Measurements from ENCODE around the gene BRIP1. TPM values are rescaled to one million over a fixed set of nuclear protein-coding genes. Genes with fewer than 3 reads are reported as not detected.

Gene BRIP1
- total RNA-seq, 4 donors from 2014 or later = 1.0 to 13.0 TPM; not detected in 2

GRCh38 chr17:61803796-61804195 lies 59.5 kb downstream of the BRIP1 start:
- DNase-seq = no peak
- Histone ChIP-seq H3K27ac (no peak overlapping the region), H3K27me3 (no peaks in the 10 kb centered on the region), H3K9me3 (no peaks in the 10 kb centered on the region), H3K36me3 (no peaks in the 10 kb centered on the region), H3K4me1 (no peaks in the 10 kb centered on the region), H3K4me3 (no peak overlapping the region)
- intact Hi-C loops (cut with DNase I; ENCODE audit: low total_unique reads) = no loop called here
- TF ChIP-seq, protein P1, sequence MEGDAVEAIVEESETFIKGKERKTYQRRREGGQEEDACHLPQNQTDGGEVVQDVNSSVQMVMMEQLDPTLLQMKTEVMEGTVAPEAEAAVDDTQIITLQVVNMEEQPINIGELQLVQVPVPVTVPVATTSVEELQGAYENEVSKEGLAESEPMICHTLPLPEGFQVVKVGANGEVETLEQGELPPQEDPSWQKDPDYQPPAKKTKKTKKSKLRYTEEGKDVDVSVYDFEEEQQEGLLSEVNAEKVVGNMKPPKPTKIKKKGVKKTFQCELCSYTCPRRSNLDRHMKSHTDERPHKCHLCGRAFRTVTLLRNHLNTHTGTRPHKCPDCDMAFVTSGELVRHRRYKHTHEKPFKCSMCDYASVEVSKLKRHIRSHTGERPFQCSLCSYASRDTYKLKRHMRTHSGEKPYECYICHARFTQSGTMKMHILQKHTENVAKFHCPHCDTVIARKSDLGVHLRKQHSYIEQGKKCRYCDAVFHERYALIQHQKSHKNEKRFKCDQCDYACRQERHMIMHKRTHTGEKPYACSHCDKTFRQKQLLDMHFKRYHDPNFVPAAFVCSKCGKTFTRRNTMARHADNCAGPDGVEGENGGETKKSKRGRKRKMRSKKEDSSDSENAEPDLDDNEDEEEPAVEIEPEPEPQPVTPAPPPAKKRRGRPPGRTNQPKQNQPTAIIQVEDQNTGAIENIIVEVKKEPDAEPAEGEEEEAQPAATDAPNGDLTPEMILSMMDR (IDR thresholded peaks at IDR 0.05) = no peak
- TF ChIP-seq POLR2A (IDR thresholded peaks at IDR 0.05) = no peak

DNA sequence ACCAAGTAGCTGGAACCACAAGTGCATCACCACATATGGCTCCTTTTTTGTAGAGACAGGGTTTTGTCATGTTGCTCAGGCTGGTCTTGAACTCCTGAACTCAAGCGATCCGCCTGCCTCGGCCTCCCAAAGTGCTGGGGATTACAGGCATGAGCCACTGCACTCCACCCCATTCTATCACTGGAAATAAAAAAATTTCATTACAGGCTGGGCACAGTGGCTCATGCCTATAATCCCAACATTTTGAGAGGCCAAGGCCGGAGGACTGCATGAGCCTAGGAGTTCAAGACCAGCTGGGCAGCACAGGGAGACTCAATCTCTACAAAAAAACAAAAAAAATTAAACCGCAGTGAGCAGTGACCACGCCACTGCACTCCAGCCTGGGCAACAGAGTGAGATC lies 60.1 kb downstream of the BRIP1 start:
- Histone ChIP-seq H3K9me3 (no peaks in the 10 kb centered on the region), H3K27me3 (no peaks in the 10 kb centered on the region), H3K4me1 (no peaks in the 10 kb centered on the region), H3K36me3 (no peaks in the 10 kb centered on the region), H3K27ac (no peak overlapping the region), H3K4me3 (no peak overlapping the region)
- no peak for DNase-seq
- TF ChIP-seq, protein P1 (IDR thresholded peaks at IDR 0.05) = no peak
- no peak for TF ChIP-seq POLR2A (IDR thresholded peaks at IDR 0.05)
- intact Hi-C loops (cut with DNase I; ENCODE audit: low total_unique reads) = no loop called here

DNA sequence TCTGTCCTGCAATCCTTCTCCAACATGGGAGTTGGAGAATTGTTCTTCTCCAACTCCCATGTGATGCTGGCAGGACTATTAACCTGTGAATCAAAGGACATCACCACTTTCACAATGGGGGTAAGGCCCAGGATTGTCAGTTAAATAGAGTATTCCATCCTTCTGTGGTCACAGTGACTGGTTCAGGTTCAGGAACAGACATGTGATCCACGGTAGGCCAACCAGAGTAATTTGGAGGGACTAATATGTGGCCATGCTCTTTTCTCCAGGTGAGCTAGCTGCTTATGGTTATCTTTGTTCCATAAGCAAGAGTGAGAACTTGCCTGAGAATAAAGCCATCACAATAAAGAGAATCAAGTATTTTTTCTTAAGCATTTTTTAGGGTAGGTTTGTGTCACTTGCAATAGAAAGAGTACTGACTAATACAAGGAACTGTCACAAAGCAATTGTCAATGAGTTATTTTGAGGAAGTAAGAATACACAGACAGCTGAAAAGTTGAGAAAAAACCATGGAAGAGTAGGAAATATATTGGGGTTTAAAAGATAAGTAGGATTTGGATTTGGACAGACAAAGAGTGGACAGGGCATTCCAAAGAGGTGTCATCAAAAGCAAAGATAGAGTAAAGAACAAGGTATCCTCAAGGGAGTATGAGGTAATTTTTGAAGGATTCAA lies 63.4 kb downstream of the BRIP1 start:
- DNase-seq = no peak
- Histone ChIP-seq H3K9me3 (no peaks in the 10 kb centered on the region), H3K27me3 (no peaks in the 10 kb centered on the region), H3K4me1 (no peaks in the 10 kb centered on the region), H3K36me3 (no peaks in the 10 kb centered on the region), H3K4me3 (no peak overlapping the region), H3K27ac (no peak overlapping the region)
- intact Hi-C loops (cut with DNase I; ENCODE audit: low total_unique reads) = no loop called here
- TF ChIP-seq POLR2A (IDR thresholded peaks at IDR 0.05) = no peak
- TF ChIP-seq, protein P1 (IDR thresholded peaks at IDR 0.05) = no peak

DNA sequence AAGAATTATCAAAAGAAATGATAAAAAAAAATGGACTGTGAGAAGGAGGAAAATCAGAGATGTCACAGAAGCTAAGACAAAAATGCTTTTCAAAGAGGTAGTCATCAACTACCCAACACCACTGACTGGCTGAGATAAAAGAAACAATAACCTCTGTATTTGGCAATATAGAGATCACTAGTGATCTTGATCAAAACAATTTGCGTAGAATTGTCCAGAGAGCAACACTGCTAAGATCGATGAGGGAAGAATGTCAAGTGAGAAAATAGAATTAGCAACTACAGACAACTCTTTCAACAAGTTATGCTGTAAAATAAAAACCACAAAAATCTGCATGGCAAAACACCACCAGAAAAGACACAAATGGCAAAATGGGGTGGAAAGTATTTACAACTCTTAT lies 66.0 kb downstream of the BRIP1 start:
- intact Hi-C loops (cut with DNase I; ENCODE audit: low total_unique reads) = no loop called here
- TF ChIP-seq, protein P1 (IDR thresholded peaks at IDR 0.05) = no peak
- TF ChIP-seq POLR2A (IDR thresholded peaks at IDR 0.05) = no peak

GRCh38 chr17:61795546-61795945 lies 67.8 kb downstream of the BRIP1 start:
- Histone ChIP-seq H3K4me3 (no peak overlapping the region), H3K27ac (no peak overlapping the region), H3K36me3 (no peaks in the 10 kb centered on the region), H3K4me1 (no peaks in the 10 kb centered on the region), H3K9me3 (no peaks in the 10 kb centered on the region), H3K27me3 (no peaks in the 10 kb centered on the region)
- no peak for DNase-seq
- TF ChIP-seq, protein P1 (IDR thresholded peaks at IDR 0.05) = no peak
- no peak for TF ChIP-seq POLR2A (IDR thresholded peaks at IDR 0.05)
- intact Hi-C loops (cut with DNase I; ENCODE audit: low total_unique reads) = no loop called here

More for the DNA sequence above, 66.0 kb downstream of the BRIP1 start:
- Histone ChIP-seq H3K4me3 (no peak overlapping the region), H3K9me3 (no peaks in the 10 kb centered on the region), H3K27me3 (no peaks in the 10 kb centered on the region), H3K27ac (no peak overlapping the region), H3K4me1 (no peaks in the 10 kb centered on the region), H3K36me3 (no peaks in the 10 kb centered on the region)
- DNase-seq = no peak

All from uterus (tissue), 4 donors.